DMS 273 treated with DMSO at 0.1 percent for 48 hours (cell line): ENCODE data around the gene PIP4K2C.
A peak's percentile ranks its signal among the peaks of the same experiment; 100 is the strongest.
"Not testable (repeated sequence)": the region's sequence is repeated elsewhere in the genome, so short reads cannot be mapped to it uniquely, and the experiment has no call there.

Experiments used
- DNase-seq: peaks from one replicate; lab custom pipeline; 2025; lab: John Stamatoyannopoulos, UW

The PIP4K2C gene

DNA sequence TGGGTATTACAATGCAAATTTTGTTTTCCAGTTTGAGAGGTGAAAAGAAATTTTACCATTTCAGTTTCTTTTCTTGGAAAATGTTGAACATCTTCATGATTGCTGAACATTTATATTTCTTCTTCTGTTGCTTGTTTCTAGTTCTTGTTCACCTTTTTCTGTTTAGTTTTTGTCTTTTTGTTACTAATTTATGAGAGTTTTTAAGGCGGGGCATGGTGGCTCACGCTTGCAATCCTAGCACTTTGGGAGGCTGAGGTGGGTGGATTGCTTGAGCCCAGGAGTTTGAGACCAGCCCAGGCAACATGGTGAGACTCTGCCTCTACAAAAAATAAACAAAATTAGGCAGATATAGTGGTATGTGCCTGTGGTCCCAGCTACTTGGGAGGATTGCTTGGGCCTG lies 30.5 kb upstream of the PIP4K2C start:
- no peak for DNase-seq

DNA sequence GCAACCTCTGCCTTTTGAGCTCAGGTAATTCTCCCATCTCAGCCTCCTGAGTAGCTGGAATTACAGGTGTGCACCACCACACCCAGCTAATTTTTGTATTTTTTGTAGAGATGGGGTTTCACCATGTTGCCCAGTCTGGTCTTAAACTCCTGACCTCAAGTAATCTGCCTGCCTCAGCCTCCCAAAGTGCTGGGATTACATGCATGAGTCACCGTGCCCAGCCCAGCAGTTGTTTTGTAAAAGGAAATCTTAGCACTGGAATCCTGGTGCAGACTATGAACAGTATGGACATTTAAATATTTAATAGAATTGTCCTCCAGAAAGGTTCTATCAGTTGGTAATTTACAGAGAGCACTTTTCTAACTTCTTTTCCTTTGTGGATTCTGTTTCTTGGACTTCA lies 29.9 kb upstream of the PIP4K2C start:
- not testable (repeated sequence) for DNase-seq

DNA sequence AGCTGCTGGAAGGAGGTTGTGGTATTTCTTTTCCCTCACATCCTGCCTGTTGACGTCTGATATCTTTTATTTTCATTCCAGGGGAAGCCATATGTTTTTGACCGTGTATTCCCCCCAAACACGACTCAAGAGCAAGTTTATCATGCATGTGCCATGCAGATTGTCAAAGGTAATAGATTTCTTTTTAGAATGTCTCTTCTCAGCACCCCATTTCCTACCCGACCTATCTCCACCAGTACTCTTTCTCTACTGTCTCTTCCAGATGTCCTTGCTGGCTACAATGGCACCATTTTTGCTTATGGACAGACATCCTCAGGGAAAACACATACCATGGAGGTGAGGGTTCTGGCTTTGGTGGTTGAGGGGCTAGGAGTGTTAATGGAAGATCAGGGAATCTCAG lies 27.6 kb upstream of the PIP4K2C start:
- DNase-seq, result no peak

DNA sequence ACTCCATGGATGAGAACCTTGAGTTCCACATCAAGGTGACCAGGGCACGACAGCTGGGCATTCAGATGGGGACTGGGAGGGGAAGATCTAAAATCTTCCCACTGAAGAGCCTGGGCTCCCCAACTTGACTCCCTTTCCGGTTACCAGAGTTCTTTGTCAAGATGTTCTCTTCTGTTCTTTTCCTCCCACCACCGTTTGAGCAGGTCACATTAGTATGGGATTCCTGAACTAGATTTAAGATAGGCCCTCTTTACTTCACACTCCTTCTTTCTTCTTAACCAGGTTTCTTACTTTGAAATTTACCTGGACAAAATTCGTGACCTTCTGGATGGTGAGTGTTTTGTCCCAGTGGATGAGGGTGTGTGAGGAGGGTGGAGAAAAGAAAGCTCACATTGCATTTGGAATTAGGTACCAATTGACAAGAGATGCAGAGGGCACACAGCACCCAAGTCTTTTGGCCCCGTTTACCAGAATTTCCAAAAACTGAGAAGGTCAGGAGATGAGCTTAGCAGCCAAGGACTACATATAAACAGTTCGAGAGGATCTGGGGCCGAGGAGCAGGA lies 26.7 kb upstream of the PIP4K2C start:
- no peak for DNase-seq

DNA sequence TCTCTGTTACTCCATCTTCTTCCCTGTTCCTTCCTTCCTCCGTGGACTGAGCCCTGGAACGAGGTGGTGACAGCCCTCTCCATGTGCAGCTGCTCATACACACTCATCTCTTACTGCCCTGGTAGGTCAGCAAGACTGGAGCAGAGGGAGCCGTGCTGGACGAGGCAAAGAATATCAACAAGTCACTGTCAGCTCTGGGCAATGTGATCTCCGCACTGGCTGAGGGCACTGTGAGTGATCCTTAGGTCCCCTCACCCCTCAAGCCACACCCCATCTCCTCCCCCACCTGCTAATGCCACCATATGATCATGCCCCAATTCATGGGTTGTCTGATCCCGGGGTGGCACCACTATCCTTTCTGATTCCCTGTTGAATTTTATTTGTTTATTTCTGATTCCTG lies 22.2 kb upstream of the PIP4K2C start:
- DNase-seq, result no peak

DNA sequence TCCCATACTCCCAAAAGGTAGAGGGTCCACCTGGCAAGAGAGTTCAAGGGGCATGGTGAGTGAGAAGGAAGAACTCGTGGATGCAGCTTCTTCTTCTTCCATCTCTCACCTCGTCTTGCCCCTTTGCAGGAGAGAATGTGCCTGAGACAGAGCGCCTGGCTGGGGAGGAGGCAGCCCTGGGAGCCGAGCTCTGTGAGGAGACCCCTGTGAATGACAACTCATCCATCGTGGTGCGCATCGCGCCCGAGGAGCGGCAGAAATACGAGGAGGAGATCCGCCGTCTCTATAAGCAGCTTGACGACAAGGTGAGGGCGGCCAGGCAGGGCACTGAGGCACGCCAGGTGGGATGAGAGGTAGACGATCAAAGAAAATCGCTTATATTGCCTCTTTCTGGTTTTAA lies 21.1 kb upstream of the PIP4K2C start:
- no peak for DNase-seq

DNA sequence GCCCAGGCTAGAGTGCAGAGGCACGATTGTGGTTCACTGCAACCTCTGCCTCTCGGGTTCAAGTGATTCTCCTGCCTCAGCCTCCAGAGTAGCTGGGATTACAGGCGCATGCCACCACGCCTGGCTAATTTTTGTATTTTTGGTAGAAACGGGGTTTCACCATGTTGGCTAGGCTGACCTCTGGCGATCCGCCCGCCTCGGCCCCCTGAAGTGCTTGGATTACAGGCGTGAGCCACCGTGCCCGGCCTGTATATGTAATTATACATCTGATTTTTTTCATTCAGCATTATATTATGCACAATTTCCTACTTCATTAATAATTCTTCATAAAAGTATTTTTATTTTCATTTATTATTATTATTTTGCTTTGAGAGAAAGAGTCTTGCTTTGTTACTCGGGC lies 20.6 kb upstream of the PIP4K2C start:
- DNase-seq, result not testable (repeated sequence)

DNA sequence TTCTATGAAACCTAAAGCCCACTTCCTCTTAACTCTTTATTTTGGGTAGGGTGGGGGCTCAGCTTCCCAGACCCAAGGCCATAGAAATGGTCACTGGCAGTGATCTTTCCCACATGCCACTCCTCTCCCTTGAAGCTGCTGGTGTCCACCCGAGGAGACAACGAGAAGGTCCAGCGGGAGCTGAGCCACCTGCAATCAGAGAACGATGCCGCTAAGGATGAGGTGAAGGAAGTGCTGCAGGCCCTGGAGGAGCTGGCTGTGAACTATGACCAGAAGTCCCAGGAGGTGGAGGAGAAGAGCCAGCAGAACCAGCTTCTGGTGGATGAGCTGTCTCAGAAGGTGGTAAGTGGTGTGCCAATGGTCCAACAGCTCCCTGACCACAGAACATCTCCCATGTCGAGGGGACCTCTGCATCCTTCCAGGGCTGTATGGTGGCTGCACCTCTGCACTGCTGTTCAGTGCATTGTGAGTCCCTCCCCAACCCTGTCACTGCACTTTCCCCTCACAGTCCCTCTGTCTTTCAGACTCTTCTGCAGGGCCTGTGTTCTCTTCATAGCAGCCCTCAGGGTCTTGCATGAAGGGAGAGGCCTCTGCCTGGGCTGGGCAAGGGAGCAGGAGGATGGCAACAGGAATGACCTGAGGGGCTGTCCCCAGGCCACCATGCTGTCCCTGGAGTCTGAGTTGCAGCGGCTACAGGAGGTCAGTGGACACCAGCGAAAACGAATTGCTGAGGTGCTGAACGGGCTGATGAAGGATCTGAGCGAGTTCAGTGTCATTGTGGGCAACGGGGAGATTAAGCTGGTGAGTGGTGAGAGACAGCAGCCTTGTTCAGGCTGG lies 18.8 kb upstream of the PIP4K2C start:
- no peak for DNase-seq

DNA sequence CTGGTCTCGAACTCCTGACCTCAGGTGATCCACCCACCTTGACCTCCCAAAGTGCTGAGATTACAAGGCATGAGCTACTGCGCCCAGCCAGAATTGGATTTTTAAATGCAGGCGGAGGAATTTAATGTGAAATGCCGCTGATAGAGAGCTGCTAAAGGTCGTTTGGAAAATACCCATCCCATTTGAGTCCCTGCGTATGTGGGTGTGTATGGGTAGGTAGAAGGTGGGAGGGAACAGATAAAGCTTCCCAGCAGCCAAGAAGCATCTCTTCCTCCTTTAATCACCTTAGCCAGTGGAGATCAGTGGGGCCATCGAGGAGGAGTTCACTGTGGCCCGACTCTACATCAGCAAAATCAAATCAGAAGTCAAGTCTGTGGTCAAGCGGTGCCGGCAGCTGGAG lies 16.2 kb upstream of the PIP4K2C start:
- DNase-seq, result no peak

DNA sequence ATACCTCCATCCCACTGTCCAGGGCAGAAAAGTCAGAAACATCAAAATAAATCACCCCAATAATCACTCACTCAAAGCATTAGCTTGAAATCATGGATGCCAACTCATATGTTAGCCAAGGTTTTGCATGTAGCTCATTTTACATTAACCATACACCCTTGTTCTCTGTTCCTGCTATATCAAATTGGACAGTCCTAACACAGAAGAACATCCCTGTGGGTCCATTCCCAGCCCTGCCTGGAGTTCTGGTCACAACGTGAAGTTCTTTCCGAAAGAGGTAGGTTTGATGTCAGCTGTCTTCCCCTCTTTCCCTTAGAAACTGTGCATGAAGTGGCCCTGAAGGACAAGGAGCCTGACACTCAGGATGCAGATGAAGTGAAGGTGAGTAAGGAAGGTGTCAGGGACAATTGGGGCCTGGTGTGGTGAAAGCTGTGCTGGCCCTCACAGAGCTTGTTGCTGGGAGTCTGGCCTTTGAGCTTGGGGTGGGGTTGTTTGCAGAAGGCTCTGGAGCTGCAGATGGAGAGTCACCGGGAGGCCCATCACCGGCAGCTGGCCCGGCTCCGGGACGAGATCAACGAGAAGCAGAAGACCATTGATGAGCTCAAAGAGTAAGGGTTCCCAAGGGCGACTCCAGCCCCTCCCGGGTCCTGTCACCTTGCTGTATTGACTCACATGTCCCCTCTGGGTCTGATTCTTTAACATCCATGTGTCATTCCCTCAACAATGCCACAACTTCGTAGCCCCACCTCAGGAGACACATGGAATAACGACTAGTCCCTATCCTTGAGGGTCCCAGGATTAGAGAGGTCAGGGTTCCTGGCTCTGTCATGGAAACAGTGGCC lies 15.0 kb upstream of the PIP4K2C start:
- no peak for DNase-seq

DNA sequence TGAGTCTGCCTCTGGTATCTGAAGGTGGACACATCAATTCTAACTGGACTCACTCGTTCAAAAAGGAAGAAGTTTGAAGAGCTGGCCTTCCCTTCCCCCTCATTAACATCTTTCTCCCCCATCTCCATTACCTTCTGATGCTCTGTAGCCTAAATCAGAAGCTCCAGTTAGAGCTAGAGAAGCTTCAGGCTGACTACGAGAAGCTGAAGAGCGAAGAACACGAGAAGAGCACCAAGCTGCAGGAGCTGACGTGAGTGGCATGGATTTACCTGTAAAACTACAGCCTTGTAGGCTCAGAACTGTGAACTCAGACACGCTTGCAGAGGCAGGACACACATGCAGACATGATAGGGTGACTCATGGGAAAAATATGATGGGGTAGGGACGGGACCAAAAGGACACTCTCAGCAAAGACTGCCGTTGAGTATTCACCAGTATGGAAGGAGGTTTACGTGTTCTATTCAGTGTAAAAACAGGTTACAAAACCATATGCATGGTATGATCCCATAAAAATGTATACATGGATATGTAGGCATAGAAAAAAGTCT lies 14.3 kb upstream of the PIP4K2C start:
- DNase-seq, result no peak

DNA sequence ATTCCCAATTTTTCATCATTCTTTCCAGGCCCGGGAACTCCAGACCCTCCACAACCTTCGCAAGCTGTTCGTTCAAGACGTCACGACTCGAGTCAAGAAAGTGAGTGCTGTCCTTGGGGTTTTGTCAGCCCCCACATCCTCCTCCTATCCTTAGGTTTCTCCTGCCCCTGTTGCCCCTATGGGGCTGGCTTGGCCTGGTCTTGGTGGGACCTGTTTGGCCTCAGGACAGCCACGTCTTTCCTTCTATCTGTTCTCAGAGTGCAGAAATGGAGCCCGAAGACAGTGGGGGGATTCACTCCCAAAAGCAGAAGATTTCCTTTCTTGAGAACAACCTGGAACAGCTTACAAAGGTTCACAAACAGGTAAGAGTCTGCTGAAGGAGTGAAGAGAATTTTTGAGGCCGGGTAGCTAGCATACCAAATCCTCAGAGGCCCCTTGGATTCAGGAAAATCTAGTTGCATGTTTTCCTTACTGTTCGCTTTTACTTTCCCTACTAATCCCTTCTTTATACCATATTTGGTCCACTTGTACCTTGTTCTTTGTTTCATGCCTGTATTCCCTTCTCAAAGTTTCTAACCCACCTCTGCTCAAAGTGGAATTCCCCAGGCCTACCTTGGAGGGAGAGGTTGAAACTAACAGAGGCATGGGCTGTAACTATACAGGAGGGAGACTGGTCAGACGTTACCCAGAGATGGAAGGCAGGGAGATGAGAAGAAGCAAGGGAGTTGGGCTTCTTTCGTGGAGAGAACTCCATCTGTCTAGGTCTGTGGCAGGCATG lies 12.8 kb upstream of the PIP4K2C start:
- no peak for DNase-seq

DNA sequence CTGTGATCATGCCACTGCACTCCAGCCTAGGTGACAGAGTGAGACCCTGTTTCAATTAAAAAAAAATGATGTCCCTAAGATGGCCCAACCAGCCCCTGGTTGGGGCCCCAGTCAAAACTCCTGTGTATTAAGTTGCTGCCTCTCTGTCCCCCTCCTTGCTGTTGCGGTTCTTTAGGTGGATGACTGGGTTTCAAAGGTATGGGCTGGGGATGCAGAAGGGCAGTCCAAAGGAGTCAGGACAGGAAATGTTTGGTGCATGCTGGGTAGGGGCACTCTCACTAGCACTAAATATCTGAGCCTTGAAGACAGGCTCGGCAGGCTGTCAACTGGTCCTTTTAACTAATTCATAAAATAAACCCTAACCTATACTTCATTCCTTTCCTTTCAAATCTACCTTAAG lies 12.0 kb upstream of the PIP4K2C start:
- no peak for DNase-seq

DNA sequence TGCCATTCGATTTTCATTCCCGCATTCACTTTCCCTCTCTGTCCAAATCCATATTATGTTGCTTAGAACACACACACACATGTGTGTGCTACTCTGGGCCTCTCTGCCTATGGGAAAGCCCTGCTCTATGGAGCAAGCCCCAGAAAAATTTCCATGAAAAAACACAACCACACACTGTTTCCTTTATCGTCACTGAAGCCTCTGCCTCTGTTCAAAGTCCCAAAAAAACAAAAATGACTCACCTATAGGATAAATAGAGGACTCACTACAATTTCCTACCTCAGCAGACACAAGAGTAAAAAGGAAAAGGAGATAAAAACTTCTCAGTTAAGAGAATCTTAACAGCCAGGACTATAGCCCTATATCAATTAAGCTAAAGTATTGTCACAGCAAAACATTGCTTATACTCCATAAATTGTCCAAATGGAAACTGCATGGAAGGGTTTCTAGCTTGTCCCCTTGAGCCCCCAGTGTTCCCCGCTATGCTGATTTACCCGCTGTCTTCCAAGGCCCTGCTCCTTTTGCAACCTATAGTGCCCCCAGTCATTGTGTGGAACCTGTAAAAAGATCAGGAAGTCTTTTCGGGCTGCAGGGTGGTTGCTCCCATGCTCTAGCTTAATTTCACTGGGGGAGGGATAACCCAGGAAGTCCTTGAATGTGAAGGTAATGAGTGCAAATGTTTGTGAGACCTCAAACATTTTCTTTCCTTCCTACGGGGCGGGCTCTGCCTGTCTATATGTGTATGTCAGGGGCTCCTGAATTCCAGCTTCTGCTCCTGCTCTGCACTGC lies 11.1 kb upstream of the PIP4K2C start:
- no peak for DNase-seq

DNA sequence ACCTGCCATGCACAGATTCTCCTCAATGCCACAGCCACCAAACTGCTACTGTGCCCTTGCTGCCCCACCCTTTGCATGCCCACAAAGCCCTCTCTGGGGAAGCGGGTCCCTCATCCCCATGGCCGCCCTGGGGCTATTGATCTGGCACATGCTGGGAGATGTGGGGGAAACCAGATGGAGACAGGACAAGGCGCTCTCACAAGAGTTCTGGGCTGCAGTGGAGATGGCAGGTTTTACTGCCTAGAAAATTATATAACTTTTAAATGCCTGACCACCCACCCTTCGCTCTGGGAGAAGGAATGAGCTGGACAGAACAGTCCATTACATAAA lies 10.6 kb upstream of the PIP4K2C start:
- DNase-seq, result no peak

DNA sequence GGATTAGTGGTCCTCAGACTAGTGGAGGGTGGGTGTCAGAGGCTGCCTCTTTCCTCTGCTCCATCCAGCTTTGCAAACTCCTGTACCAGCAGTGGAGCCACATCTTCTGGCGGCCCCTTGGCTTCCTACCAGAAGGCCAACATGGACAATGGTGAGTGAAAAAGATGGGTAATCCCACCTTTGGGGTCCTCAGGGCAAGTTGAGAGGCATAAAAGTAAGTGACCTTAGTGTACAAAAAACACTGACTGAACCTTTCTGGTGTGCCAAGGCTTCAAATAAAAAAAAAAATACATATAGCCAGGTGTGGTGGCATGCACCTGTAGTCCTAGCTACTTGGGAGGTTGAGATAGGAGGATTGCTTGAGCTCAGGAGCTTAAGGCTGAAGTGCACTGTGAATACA lies 9.2 kb upstream of the PIP4K2C start:
- no peak for DNase-seq

DNA sequence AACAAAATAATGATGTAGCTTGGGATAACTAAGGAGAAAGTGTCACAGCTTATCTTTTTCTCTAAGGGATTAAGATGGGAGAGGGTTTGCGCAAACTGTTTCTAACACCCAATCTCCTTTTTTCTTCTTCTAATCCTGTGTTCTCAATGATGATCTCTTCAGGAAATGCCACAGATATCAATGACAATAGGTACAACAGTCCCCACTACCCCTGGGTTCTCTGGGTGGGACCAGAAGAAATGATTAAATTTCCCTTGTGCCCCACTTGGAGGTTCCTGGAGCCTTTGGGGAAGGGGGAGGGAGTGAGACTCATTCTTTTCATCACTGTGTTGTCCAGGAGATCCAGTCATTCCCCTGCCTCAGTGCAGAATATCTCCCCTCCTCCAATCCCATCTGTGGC lies 8.6 kb upstream of the PIP4K2C start:
- no peak for DNase-seq

DNA sequence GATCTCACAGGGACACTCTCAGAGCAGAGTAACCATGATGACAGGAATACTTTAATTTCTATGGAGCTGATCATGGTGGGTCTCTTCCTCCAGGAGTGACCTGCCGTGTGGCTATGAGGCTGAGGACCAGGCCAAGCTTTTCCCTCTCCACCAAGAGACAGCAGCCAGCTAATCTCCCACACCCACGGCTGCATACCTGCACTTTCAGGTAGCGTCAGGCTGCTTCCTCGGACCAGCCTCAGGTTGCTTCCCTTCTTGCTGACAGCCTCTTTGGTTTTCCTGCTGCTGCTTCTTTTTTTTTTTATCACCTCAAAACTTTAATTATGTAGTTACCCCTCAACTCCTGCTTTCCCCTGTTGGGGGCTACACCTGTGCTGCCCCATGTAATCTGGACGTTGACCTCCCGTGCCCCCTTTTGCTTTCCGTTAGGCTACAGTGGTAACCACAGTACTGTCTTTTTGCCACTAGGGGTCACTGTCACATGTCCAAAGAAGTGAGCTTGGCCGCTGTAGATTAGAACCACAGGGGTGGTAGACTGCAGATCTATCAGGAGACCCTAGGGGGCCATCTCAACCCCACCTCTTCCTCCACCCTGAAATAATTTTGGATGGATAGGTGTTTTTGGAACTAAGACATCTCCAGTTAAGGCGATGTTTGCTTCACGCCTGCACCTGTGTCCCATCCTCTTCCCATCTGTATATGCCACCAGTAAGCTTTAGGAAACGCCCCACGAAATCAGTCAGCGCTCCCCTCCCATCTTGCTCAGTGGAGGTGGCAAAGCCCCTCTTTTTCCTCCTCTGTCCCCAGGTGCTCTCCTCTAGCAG lies 7.8 kb upstream of the PIP4K2C start:
- DNase-seq, result peak; percentile 5

DNA sequence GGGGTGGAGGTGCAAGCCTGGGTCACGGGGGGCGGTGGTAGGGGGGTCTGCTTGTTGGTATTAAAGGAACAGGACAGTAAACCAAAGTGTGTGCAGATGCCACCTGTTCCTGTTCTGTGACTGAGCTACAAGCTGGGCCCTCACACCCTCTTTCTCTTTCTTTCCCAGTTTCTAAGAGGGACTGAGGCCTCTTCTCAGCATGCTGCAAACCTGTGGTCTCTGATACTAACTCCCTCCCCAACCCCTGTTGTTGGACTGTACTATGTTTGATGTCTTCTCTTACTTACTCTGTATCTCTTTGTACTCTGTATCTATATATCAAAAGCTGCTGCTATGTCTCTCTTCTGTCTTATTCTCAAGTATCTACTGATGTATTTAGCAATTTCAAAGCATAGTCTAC lies 6.9 kb upstream of the PIP4K2C start:
- DNase-seq, result no peak

DNA sequence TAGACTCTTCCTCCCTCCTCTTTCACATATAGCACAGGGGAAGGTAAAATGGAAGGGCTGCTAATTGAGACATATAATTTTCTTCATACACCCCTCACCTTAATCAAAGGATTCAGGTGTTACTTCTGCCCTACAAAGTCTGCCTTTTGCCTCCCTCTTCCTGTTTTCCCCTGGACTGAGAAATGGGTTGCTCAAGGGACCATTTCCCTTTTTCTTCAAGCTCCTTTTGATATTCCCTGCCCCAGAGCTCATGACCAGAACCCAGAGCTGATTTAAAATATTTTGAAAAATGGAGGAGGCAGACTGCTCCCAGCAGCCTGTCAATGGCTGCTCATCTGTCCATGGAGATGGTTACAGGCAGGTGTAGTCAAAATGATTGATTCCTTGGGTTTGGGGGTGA lies 6.3 kb upstream of the PIP4K2C start:
- no peak for DNase-seq
